ENCODE results near the gene COL12A1. TPM values are rescaled to one million over a fixed set of nuclear protein-coding genes. Genes with fewer than 3 reads are reported as not detected.

The COL12A1 gene
- polyA plus RNA-seq, 1 donor (not counting 4 experiments of a cell fraction or from before 2014, with no cell fraction given), result 96.9 TPM

GRCh38 chr6:75201901-75202672 lies 3.8 kb downstream of the COL12A1 start:
- Histone ChIP-seq H3K36me3 (ENCODE audit: control insufficient read depth in 2 of 2, extremely low read depth in 1 of 2, insufficient read depth in 2 of 2, low read length in 2 of 2) (peaks cover 3 to 8% of the 10 kb centered on the region in 2 experiments), H3K4me2 (ENCODE audit: control insufficient read depth, extremely low read depth, insufficient read depth, low read depth, low read length) (peak overlapping the region; percentile 88), H3K9me3 (ENCODE audit: control insufficient read depth, low read depth, low read length) (no peaks in the 10 kb centered on the region), H3K4me1 (ENCODE audit: control insufficient read depth, extremely low read depth, insufficient read depth, low read length) (peaks cover 28% of the 10 kb centered on the region), H3K4me3 (ENCODE audit: control insufficient read depth in 2 of 3, extremely low read depth in 1 of 3, insufficient read depth in 2 of 3, low read depth in 1 of 3, low read length in 3 of 3) (peak overlapping the region; percentile 14 to 29 (median 28)), H3K9ac (ENCODE audit: control insufficient read depth, extremely low read depth, insufficient read depth, low read length) (peak overlapping the region; percentile 98), H3K79me2 (ENCODE audit: control insufficient read depth, insufficient read depth, low read length) (peaks cover 73% of the 10 kb centered on the region), H3K27ac (ENCODE audit: control insufficient read depth, insufficient read depth, low read length) (peak overlapping the region; percentile 55), H3K27me3 (ENCODE audit: control insufficient read depth, extremely low read depth, insufficient read depth, low read length) (no peaks in the 10 kb centered on the region), H2AFZ (ENCODE audit: control insufficient read depth, low read length) (no peak overlapping the region), H4K20me1 (ENCODE audit: control insufficient read depth, extremely low read depth, insufficient read depth, low read length) (no peaks in the 10 kb centered on the region), H3K9me1 (ENCODE audit: control insufficient read depth, extremely low read depth, insufficient read depth, low read length) (no peaks in the 10 kb centered on the region)
- FAIRE-seq (no peak), DNase-seq (ENCODE audit: low read depth, low spot score) (no peak)
- TF ChIP-seq CTCF (optimal IDR thresholded peaks at IDR 0.05 in 1 of 3, IDR thresholded peaks at IDR 0.05 in 1 of 3, conservative IDR thresholded peaks at IDR 0.05 in 1 of 3; ENCODE audit: extremely low read depth in 1 of 3, insufficient read depth in 2 of 3, low read length in 3 of 3) (no peak), EZH2 (IDR thresholded peaks at IDR 0.05; ENCODE audit: low read length) (no peak)
- dilution Hi-C loops (cut with MboI; ENCODE audit: extremely low pct_ligation_motif_present, low sequenced_read_pairs), result no loop called here

GRCh38 chr6:75201021-75201420 lies 4.8 kb downstream of the COL12A1 start:
- H3K36me3 ChIP-seq (ENCODE audit: control insufficient read depth in 2 of 2, extremely low read depth in 1 of 2, insufficient read depth in 2 of 2, low read length in 2 of 2), result peaks cover 3 to 8% of the 10 kb centered on the region in 2 experiments
- DNase-seq (ENCODE audit: low read depth, low spot score) (no peak), FAIRE-seq (no peak)
- no peaks in the 10 kb centered on the region for H3K27me3 ChIP-seq (ENCODE audit: control insufficient read depth, extremely low read depth, insufficient read depth, low read length)
- H2AFZ ChIP-seq (ENCODE audit: control insufficient read depth, low read length), result no peak overlapping the region
- no peak for TF ChIP-seq CTCF (optimal IDR thresholded peaks at IDR 0.05 in 1 of 3, IDR thresholded peaks at IDR 0.05 in 1 of 3, conservative IDR thresholded peaks at IDR 0.05 in 1 of 3; ENCODE audit: extremely low read depth in 1 of 3, insufficient read depth in 2 of 3, low read length in 3 of 3)
- TF ChIP-seq EZH2 (IDR thresholded peaks at IDR 0.05; ENCODE audit: low read length), result no peak
- H3K9me1 ChIP-seq (ENCODE audit: control insufficient read depth, extremely low read depth, insufficient read depth, low read length), result no peaks in the 10 kb centered on the region
- no peaks in the 10 kb centered on the region for H4K20me1 ChIP-seq (ENCODE audit: control insufficient read depth, extremely low read depth, insufficient read depth, low read length)
- H3K4me1 ChIP-seq (ENCODE audit: control insufficient read depth, extremely low read depth, insufficient read depth, low read length), result peaks cover 32% of the 10 kb centered on the region
- dilution Hi-C loops (cut with MboI; ENCODE audit: extremely low pct_ligation_motif_present, low sequenced_read_pairs), result no loop called here
- peak overlapping the region; percentile 3 for H3K4me2 ChIP-seq (ENCODE audit: control insufficient read depth, extremely low read depth, insufficient read depth, low read depth, low read length)
- peaks cover 73% of the 10 kb centered on the region for H3K79me2 ChIP-seq (ENCODE audit: control insufficient read depth, insufficient read depth, low read length)
- H3K4me3 ChIP-seq (ENCODE audit: control insufficient read depth in 2 of 3, extremely low read depth in 1 of 3, insufficient read depth in 2 of 3, low read depth in 1 of 3, low read length in 3 of 3), result no peak overlapping the region
- peak overlapping the region; percentile 16 for H3K27ac ChIP-seq (ENCODE audit: control insufficient read depth, insufficient read depth, low read length)
- no peaks in the 10 kb centered on the region for H3K9me3 ChIP-seq (ENCODE audit: control insufficient read depth, low read depth, low read length)
- H3K9ac ChIP-seq (ENCODE audit: control insufficient read depth, extremely low read depth, insufficient read depth, low read length), result no peak overlapping the region

All from keratinocyte (primary cell).